Right lobe of liver (tissue), 6 donors: ENCODE data around the gene ADGRB3. TPM values are rescaled to one million over a fixed set of nuclear protein-coding genes. Genes with fewer than 3 reads are reported as not detected.
A peak's percentile ranks its signal among the peaks of the same experiment; 100 is the strongest.

Experiments used
- ATAC-seq, 4 donors: fragments of 200-7000 bp; cut with Tn5 transposase; one replicate each; pipeline ENCODE4 v1.9.1; 2020; ENCODE audit warnings: mild to moderate bottlenecking in 4 of 4, moderate library complexity in 4 of 4
- DNase-seq, 3 donors: peaks; one replicate each; pipeline ENCODE4 v3.0.0-alpha.2; 2020
- H3K27ac ChIP-seq, 3 donors: fragments of 200-600 bp; one replicate each; pipeline ENCODE4 v1.8.0; 2022
- H3K27me3 ChIP-seq, 2 donors: fragments of 200-600 bp; one replicate each; pipeline ENCODE4 v1.8.0; 2022
- H3K36me3 ChIP-seq, 4 donors: fragments of 200-600 bp; sonication (generic) in 1 of 4; one replicate each; pipeline versions ENCODE4 v1.5.1 to v1.8.0; 2017 to 2022; ENCODE audit warnings: control low read depth in 1 of 4
- H3K4me1 ChIP-seq, 4 donors: fragments of 200-600 bp; sonication (generic) in 1 of 4; one replicate each; pipeline versions ENCODE4 v1.5.1 to v1.8.0; 2017 to 2022; ENCODE audit warnings: control low read depth in 1 of 4
- H3K4me3 ChIP-seq, 3 donors: fragments of 200-600 bp; one replicate each; pipeline ENCODE4 v1.8.0; 2022
- H3K9me3 ChIP-seq, 4 donors: fragments of 200-600 bp; sonication (generic) in 1 of 4; one replicate each; pipeline versions ENCODE4 v1.5.1 to v1.8.0; 2017 to 2022; ENCODE audit warnings: control low read depth in 1 of 4
- POLR2A ChIP-seq: fragments of 450-650 bp; IDR thresholded peaks from one replicate; pipeline ENCODE4 v1.6.1; 2017; ENCODE audit warnings: antibody characterized with exemption, mild to moderate bottlenecking
- WGBS: methylation state at CpG from one replicate; pipeline ENCODE4 v1.1.6; 2018; ENCODE audit warnings: low coverage, low lambda C conversion rate; ENCODE audit not compliant: insufficient coverage; ENCODE audit errors: missing lambda C conversion rate; 5-methylcytosine and 5-hydroxymethylcytosine counted together
- intact Hi-C, 2 donors: fragments of 100-400 bp; cut with DNase I; formaldehyde crosslinking; loops; one replicate each; pipeline versions ENCODE4 v1.11.2 to v1.14.1; 2022
- total RNA-seq, 6 experiments: library from RNA; depleted of rRNA in 2 of 6; stranded (reverse); fragments of >200 nt in 2 of 6; fragmentation: NEBNext Ultra II Directional in 3 of 6; extraction: Animal tissue kit (Norgen Biotek cat#: 25700) in 3 of 6; gene quantifications; one replicate each; pipeline versions ENCODE4 v1.1.0 to v1.2.4, GENCODE V29; 2016 to 2023
- TF ChIP-seq, protein P1 (sequence below), 4 donors: fragments of 200-600 bp in 3 of 4; fragments of 450-650 bp in 1 of 4; IDR thresholded peaks; one replicate each; pipeline versions ENCODE4 v1.5.1 to v1.8.0; 2016 to 2022; ENCODE audit warnings: antibody characterized with exemption in 4 of 4, mild to moderate bottlenecking in 2 of 4
- donor health status: DM: no; HTN: yes; CAD: no.
- donor health status: DM: no; HTN: no; CAD: no.
- donor health status: DM: no; HTN: no; CAD: no.
- donor health status: DM: no; HTN: yes; CAD: no.
- donor health status: DM: no; HTN: yes; CAD: no.

Gene ADGRB3
- total RNA-seq, 6 experiments from 2014 or later = 0.18 to 0.42 (median 0.24) TPM

DNA sequence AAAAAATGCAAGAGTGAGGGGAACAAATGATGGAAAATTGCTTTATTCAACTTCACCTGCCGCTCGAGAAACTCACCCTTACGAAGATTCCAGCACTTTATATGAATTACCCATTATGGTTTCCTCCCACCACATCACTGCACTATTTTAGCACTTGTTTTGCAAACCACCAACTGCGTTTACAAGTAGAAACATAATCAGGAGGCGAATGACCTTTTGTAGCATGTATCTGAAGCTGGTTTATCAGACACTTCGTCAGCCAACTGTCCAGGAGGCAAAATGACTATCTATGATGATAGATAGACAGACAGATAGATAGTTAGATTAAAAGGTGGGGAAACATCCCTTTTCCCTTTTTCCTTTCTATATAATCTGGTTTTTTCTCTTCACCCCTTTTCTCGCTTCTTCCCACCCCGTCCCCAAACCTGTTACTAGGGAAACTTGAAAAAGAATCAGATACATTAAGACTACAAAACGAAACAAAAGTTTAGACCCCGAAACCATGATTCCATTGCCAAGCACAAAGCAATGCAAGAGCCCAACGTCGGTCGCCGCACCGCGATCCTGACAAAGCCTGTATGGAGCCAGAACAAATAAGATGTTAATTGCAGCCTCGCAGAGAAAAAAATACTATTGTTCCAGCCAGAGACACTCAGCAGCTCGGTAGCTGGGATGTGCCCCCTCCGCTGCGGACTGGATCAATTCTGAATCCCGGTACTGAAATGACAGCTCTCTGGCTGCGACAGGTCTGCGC is 933 bp upstream of the ADGRB3 start:
- 3% methylated on average over 23 of the region's 23 CpGs for WGBS
- H3K27me3 ChIP-seq = peaks cover 0 to 17% of the 10 kb centered on the region in 2 donors
- no peak for DNase-seq
- ATAC-seq = no peak
- intact Hi-C loops = no loop called here
- no peaks in the 10 kb centered on the region for H3K36me3 ChIP-seq
- H3K4me1 ChIP-seq = peaks cover 0 to 4% (median 0%) of the 10 kb centered on the region in 4 donors
- peak overlapping the region; percentile 45 to 60 (median 56) for H3K4me3 ChIP-seq
- TF ChIP-seq POLR2A = no peak
- TF ChIP-seq, protein P1, sequence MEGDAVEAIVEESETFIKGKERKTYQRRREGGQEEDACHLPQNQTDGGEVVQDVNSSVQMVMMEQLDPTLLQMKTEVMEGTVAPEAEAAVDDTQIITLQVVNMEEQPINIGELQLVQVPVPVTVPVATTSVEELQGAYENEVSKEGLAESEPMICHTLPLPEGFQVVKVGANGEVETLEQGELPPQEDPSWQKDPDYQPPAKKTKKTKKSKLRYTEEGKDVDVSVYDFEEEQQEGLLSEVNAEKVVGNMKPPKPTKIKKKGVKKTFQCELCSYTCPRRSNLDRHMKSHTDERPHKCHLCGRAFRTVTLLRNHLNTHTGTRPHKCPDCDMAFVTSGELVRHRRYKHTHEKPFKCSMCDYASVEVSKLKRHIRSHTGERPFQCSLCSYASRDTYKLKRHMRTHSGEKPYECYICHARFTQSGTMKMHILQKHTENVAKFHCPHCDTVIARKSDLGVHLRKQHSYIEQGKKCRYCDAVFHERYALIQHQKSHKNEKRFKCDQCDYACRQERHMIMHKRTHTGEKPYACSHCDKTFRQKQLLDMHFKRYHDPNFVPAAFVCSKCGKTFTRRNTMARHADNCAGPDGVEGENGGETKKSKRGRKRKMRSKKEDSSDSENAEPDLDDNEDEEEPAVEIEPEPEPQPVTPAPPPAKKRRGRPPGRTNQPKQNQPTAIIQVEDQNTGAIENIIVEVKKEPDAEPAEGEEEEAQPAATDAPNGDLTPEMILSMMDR (IDR thresholded peaks at IDR 0.05) = no peak
- H3K27ac ChIP-seq = peak overlapping the region in 2 of 3 donors; percentile 41 to 48
- H3K9me3 ChIP-seq = no peaks in the 10 kb centered on the region

DNA sequence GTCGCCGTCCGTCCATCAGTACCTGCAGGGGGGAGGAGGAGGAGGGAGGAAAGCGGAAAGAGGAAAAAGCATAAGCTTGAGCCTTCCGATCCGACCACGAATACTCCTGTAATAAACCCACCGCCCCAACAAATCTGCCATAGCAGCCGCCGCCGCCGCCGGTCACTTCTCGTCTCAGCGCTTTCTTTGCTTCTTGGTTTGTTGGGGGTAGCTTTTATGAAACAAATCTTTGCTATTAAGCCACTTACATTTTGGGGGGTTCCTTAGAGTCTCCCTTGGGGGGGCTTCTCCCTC is 277 bp downstream of the ADGRB3 start:
- H3K4me3 ChIP-seq = peak overlapping the region; percentile 27 to 60 (median 56)
- ATAC-seq (no peak), DNase-seq (no peak)
- WGBS = 0% methylated on average over 6 of the region's 15 CpGs
- H3K4me1 ChIP-seq = peaks cover 0 to 4% (median 0%) of the 10 kb centered on the region in 4 donors
- peak overlapping the region in 2 of 3 donors; percentile 25 to 30 for H3K27ac ChIP-seq
- intact Hi-C loops = loop anchor here in 1 of 2 donors (5.0 kb wide), 1 partner anchor 142 kb away; no protein-coding TSS in a partner anchor
- H3K27me3 ChIP-seq = peaks cover 0 to 17% of the 10 kb centered on the region in 2 donors
- TF ChIP-seq, protein P1 (IDR thresholded peaks at IDR 0.05) = no peak
- TF ChIP-seq POLR2A = no peak
- no peaks in the 10 kb centered on the region for H3K9me3 ChIP-seq
- H3K36me3 ChIP-seq = no peaks in the 10 kb centered on the region

DNA sequence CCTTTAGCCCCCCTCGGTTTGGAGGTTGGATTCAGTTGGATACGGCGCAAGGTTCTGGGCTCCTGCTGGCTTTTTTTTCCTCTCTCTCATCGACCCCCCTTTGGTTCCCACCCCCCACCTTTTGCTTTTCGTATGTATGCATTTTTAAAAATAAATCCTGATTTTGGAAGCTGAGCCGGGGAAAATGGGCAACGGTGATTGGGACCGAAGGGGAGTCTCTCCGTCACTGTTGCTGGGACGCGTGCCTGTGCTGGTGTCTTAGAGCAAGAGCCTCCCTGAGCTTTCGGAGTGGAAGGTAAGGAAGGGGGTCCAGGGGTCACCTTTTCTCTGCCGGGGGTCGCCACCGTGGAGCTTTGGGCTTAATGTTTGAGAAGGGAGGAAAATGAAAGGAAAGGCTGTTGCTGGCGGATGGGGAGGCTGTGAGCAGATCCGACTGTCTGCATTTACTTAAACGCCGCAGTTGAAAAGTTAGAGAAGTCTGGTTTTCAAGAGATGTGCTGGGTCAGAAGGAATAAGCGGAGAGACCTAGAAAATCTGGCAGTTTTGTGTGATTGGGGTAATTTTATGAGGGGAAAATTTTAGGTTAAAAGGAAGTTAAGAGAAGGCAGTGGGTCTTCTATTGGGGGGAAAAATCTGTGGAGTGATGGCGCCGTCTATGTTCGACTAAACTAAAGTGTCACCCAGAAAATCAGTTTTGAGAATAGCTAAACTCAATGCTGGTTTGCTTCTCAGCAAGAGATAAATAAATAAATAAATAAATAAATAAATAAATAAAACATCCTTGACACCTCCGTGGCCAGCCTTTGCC is 828 bp downstream of the ADGRB3 start:
- DNase-seq (no peak), ATAC-seq (peak in 1 of 4 donors; percentile 7)
- Histone ChIP-seq H3K27ac (peak overlapping the region in 2 of 3 donors; percentile 25 to 30), H3K36me3 (no peaks in the 10 kb centered on the region), H3K27me3 (peaks cover 0 to 17% of the 10 kb centered on the region in 2 donors), H3K9me3 (no peaks in the 10 kb centered on the region), H3K4me3 (peak overlapping the region; percentile 27 to 60 (median 56)), H3K4me1 (peaks cover 0 to 4% (median 0%) of the 10 kb centered on the region in 4 donors)
- WGBS = 3% methylated on average over 24 of the region's 24 CpGs
- intact Hi-C loops = loop anchor here in 1 of 2 donors (5.0 kb wide), 1 partner anchor 141 kb away; no protein-coding TSS in a partner anchor
- TF ChIP-seq, protein P1 (IDR thresholded peaks at IDR 0.05) = no peak
- TF ChIP-seq POLR2A = no peak

DNA sequence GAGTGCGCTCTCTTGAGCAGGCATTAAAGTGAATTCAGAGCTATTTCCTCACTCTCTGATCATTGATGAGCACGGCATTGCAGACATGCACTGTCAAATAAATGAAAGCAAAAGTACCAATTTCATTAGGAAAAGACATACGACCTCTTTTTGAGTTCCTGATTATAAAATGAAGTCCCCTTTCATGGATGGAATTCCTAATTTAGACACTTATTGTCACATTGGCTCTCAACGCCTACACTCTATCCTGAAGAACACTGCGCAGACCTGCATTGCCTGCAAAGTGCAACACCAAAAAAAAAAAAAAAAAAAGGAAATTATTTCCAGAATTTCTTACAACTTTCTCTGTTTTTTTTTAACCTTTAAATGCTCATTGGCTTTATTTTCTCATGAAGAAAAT is 1.6 kb downstream of the ADGRB3 start:
- WGBS = 30% methylated on average over 5 of the region's 5 CpGs
- no peak overlapping the region for H3K4me3 ChIP-seq

More for the DNA sequence above, 1.6 kb downstream of the ADGRB3 start:
- Histone ChIP-seq H3K27ac (no peak overlapping the region), H3K27me3 (peaks cover 0 to 17% of the 10 kb centered on the region in 2 donors), H3K4me1 (peaks cover 0 to 4% (median 0%) of the 10 kb centered on the region in 4 donors), H3K36me3 (no peaks in the 10 kb centered on the region), H3K9me3 (no peaks in the 10 kb centered on the region)
- ATAC-seq = no peak
- intact Hi-C loops = loop anchor here in 1 of 2 donors (5.0 kb wide), 1 partner anchor 141 kb away; no protein-coding TSS in a partner anchor
- no peak for TF ChIP-seq POLR2A
- TF ChIP-seq, protein P1 (IDR thresholded peaks at IDR 0.05) = no peak
- no peak for DNase-seq
